OCI-M1 (cell line): Measurements from ENCODE around the gene COL5A1.
"Not testable (repeated sequence)": the region's sequence is repeated elsewhere in the genome, so short reads cannot be mapped to it uniquely, and the experiment has no call there.

ENCODE experiments used
- DNase-seq: peaks from one replicate; lab custom pipeline; 2025; lab: John Stamatoyannopoulos, UW

COL5A1 gene

GRCh38 chr9:134838651-134839454 lies 197.2 kb downstream of the COL5A1 start:
- DNase-seq: no peak

DNA sequence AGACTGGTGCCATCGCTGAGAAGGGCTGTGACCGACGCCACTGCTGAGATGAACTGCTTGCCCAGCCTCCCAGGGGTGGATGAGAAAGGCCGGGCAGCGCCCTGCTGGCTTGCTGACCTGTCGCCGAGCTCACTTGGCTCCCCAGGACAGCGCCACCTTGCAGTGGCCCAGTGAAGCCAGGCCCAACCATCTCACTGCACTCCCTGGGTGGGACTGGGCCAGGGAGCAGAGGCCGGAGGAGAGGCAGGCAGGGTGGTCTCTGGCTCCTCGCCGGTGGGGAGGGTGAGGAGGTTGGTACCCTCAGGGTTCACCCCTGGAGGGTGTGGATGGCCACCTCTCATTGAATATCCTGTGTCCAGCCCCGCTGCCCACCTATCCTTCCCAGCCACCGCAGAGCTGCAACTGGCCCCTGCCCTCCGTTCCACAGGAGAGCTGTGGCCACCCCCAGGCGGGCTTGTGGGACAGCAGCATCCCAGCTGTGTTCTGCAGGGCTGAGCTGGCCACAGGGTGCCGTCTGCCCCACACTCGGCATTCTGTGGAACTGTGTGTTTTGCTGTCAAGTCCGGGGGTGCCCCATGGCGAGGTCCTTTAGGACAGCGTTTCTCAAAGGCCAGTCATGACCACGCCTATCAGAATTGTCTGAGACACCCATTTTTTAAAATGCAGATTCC lies 198.0 kb downstream of the COL5A1 start:
- DNase-seq: no peak

DNA sequence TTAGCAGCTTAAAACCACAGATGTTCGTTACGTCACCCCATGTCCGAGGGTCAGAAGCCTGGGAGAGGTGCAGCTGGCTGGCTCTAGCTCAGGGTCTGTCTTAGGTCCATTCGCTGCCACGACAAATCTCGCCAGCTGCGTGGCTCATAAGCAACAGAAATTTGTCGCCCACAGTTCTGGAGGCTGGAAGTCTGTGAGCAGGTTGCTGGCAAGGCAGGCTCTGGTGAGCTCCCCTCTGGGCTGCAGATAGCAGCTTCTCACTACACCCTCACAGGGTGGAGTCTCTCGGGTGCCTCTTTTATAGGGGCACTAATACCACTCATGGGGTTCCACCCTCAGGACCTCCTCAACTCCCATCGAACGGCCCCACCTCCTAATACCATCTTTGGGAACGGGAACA lies 198.9 kb downstream of the COL5A1 start:
- DNase-seq: no peak

DNA sequence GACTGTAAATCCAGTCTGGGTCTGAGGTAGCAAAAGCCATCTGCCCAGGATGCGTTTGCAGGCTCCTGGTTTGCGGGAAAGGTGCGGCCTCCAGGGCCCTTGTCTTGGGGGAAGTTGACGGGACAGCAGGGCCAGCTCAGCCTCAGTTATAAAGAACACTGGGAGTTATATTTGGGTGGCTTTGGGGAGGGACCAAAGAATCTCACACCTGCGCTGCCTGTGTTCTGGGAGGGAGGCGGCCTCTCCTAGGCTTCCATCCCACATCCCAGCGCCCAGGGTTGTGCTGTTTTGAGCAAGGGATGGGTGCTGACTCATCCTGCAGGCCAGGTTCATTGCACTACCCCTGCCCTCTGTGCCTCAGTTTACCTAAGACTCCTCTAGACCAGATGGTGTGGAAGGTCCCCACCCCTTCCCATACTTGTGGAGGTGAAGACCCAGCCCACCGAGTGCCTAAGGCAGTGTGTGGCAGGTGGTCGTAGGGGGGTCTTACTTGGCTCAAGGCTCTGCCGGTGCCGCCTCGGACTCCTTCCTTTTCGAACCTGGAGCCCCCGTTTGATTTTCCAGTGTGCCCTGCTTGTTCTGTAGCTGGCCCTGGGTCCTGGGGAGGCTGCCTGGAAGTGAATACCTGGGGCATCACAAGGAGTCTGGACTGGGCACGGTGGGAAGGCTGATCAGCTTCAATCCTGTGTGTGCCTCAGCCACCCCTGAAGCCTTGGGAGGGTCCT lies 199.7 kb downstream of the COL5A1 start:
- no peak for DNase-seq

DNA sequence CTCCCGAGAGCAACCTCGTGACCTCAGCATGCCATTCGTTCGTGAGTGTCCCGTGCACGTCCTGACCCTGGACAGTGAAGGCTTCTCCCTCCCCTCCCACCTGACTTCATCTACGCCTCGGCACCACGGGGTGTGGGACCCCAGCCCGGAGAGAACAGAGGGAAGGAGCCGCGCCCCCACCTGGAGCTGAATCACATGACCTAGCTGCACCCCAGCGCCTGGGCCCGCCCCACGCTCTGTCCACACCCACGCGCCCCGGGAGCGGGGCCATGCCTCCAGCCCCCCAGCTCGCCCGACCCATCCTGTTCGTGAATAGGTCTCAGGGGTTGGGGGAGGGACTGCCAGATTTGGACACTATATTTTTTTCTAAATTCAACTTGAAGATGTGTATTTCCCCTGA lies 200.7 kb downstream of the COL5A1 start:
- DNase-seq: no peak

- DNase-seq: no peak
These were observed 202.1 kb downstream of the COL5A1 start for GRCh38 chr9:134843740-134844139.

DNA sequence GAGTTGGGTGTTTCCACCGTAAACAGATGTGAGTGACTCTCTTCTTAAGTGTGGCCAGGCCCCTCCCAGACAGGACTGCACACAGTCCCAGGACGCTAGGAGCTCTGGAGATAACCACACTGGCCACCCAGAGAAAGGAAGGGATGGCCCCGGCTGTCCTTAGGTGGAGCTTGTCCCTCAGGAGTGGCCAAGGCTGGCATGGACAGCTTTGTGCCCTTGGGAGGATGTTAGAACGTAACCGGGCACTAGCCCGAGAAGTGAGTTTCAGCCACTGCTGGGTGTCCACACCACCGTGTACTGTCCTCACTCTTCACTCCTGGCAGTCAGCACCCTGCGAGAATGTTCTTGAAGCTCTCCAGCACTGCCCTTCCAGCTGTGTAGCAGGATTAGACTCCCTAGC lies 203.2 kb downstream of the COL5A1 start:
- DNase-seq: no peak

GRCh38 chr9:134846187-134846586 lies 204.6 kb downstream of the COL5A1 start:
- no peak for DNase-seq

GRCh38 chr9:134846699-134847098 lies 205.1 kb downstream of the COL5A1 start:
- DNase-seq: no peak

GRCh38 chr9:134847138-134847537 lies 205.5 kb downstream of the COL5A1 start:
- DNase-seq: no peak

DNA sequence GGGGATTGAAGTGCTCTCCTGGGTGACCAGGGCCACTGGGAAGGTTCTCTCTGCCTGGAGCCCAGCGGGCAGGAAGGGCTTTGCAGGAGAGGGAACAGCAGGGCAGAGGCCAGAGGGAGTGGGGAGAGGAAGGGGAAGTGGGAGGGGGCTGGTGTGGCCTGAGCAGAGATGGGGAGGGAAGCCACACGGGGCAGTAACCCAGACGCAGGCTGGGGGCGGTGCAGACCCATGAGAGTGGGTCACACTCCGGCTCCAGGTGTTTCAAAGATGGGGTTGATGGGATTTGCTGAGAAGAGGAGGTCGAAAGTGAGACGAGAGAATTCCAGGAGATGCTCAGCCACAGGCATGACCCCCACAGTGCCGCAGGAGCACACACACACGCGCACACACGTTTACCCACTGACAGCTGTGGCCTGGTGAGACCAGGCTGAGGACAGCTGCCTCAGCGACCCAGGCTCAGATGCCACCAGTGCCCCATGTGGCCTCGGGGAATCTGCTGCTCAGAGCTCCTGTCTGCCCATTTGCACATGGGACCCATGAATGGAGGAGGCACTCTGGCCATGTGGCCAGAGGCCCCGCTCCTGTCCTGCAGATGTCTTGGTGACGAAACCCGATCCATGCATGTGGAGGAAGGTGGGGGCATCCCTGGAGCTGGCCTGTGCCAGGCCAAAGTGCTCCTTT lies 206.3 kb downstream of the COL5A1 start:
- DNase-seq: no peak

GRCh38 chr9:134848504-134848903 lies 206.9 kb downstream of the COL5A1 start:
- DNase-seq: no peak

DNA sequence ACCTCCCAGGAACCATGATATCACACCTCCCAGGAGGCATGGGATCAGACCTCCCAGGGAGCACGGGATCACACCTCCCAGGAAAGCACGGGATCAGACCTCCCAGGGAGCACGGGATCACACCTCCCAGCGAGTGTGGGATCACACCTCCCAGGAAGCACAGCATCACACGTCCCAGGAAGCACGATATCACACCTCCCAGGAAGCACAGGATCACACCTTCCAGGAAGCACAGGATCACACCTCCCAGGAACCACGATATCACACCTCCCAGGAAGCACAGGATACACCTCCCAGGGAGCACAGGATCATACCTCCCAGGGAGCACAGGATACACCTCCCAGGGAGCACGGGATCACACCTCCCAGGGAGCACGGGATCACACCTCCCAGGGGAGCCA lies 209.0 kb downstream of the COL5A1 start:
- no peak for DNase-seq

GRCh38 chr9:134851020-134851419 lies 209.4 kb downstream of the COL5A1 start:
- DNase-seq: no peak

GRCh38 chr9:134852906-134853654 lies 211.5 kb downstream of the COL5A1 start:
- DNase-seq: no peak

DNA sequence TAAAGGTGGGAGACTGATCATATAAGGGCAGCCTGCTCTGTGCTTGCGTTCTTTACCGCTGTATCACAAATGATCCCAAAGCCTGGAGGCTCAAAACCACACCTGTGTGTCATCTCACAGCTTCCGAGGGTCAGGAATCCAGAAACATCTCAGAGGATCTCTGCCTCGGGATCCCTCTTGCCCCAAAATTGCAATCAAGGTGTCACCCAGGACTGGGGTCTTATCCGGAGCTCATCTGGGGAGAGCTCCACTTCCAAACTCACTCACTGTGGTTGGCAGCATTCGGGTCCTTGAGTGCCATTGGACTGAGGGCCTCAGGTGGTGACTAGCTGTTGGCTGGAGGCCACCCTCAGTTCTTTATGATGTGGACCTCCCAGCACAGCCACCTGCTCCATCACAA lies 212.3 kb downstream of the COL5A1 start:
- no peak for DNase-seq

DNA sequence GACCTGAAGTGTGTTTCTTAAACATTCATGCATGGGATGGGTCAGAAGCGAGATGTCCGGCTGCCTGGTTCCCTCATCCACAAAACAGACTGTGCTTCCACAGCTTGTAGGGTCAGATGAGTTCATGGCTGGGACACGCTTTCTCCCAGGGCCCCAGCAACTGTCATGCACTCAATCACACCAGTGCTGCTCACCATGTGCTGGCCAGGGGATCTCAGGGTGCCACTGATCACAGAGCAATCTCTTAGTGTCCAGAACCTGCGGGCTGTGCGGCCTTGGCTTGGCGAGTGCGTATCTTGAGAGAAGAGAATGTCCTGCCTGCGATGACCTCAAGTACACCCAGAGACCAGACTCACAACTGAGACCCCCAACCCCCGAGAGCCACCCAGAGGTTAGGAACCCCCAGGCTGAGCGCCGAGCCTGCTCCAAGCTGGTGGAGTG lies 213.0 kb downstream of the COL5A1 start:
- DNase-seq: no peak

DNA sequence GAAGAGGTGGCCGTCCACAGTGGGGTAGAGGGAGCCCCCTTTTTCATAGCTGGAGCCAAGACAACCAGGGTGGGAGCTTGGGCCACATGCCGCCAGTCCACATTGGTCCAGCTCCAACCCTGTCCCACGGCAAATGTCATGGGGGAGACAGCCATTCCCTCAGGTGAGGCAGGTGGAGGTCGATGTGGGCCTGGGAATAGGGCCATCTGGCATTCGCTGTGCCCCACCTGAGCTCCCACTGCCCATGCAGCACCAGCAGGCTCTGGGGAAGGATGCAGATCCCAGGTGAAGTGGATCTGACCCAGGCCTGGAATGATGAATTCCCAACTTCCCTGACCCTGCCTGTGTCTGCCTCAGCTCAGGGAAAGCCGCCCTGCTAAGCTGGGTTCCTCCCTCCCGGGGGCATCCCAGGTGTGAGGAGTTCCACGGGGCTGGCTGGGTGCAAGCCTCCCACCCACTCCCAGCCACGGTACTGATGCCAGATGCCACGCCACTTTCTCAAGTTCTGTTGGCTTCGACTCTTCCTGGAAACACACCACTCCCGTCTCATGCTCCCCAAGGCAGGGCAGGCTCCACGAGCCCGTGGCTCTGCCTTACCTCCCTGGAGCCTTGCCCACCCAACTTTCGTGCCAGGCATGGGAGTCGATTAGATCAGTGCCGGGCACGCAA lies 213.8 kb downstream of the COL5A1 start:
- no peak for DNase-seq

DNA sequence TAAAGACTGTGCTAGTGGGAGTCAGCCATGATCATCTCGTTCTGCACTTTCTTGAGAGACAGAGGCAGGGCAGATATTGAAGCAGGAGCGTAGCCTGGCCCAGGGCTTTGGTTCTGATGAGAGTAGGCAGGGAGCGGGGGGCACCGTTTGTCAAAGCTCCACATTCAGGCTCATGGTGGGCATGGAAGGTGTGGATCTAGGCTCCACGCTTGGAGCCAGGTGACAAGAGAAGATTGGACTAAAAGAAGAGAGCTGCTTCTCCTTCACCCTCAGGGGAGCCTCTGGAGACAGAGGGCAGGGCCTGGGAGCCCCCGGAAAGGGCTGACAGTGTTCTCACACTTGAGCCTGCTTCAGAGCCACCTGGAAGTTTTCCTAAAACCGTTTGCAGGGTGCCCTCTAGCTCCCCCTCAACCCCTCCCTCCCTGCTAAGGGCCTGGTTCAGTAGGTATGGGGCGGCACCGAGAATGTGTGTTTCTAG lies 214.3 kb downstream of the COL5A1 start:
- DNase-seq: no peak

DNA sequence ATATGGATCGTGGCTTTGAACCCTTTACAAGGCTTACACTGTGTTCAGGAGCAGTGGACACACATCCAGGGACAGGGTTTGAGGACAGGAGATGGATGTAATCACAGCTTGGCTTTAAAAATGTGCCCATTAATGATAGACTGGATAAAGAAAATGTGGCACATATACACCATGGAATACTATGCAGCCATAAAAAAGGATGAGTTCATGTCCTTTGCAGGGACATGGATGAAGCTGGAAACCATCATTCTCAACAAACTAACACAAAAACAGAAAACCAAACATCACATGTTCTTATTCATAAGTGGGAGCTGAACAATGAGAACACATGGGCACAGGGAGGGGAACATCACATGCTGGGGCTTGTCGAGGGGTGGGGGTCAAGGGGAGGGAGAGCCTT lies 215.8 kb downstream of the COL5A1 start:
- DNase-seq: not testable (repeated sequence)
